ENCODE data around the gene SEBOX. TPM values are rescaled to one million over a fixed set of nuclear protein-coding genes. Genes with fewer than 3 reads are reported as not detected.

SEBOX gene
- total and polyA plus RNA-seq, 2 donors (not counting 1 experiment from before 2014, with no cell fraction given), result not detected

DNA sequence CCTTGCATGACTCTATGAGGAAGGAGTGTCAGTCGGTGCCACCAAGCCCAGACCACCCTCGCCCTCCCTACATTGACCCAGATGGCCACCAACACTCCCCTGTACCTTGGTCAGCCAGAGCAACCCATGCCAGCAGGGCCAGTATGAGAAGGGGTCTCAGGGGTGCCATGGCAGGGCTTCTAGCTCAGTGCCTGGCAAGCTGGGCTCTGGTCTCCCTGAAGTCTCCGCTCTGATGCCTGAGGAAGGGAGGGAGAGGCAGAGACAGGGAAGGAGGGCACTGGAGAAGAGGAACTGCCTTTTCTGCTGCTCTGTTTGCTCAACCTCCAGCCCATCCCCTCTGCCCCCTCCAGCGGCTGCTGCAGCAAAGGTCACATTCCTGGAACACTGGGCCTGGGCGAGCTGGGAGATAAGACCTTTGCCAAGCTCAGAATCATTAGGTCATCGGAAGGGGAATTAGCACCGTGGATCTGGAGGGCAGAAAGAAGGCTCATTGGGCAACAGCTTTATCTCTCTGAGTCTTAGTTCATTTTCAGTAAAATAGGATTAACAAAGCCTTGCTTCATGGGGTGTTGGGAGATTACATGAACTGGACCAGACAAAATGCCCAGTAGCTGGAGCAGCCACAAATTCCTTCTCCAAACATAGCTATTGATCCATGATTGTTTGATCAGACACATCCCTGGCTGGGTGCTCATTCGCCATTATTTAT lies 5.2 kb upstream of the SEBOX start, which contains the start of gene VTN:
TSS of gene VTN (minus strand) at position 273 of the 709 bp plus-strand sequence. CDS start at position 169, 104 bp downstream.
- no peak within 1 kb of the TSS for H2AFZ ChIP-seq (ENCODE audit: low read length)
- H3K9me3 ChIP-seq (ENCODE audit: control insufficient read depth, insufficient read depth, low read depth, low read length), result no peaks in the 10 kb centered on the region
- peak; percentile 25 to 26 for DNase-seq (ENCODE audit: low read depth in 2 of 2)
- H3K4me2 ChIP-seq (ENCODE audit: extremely low read depth, insufficient read depth, low read length), result peak within 1 kb of the TSS; percentile 54
- TF ChIP-seq, protein P1, sequence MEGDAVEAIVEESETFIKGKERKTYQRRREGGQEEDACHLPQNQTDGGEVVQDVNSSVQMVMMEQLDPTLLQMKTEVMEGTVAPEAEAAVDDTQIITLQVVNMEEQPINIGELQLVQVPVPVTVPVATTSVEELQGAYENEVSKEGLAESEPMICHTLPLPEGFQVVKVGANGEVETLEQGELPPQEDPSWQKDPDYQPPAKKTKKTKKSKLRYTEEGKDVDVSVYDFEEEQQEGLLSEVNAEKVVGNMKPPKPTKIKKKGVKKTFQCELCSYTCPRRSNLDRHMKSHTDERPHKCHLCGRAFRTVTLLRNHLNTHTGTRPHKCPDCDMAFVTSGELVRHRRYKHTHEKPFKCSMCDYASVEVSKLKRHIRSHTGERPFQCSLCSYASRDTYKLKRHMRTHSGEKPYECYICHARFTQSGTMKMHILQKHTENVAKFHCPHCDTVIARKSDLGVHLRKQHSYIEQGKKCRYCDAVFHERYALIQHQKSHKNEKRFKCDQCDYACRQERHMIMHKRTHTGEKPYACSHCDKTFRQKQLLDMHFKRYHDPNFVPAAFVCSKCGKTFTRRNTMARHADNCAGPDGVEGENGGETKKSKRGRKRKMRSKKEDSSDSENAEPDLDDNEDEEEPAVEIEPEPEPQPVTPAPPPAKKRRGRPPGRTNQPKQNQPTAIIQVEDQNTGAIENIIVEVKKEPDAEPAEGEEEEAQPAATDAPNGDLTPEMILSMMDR (conservative IDR thresholded peaks at IDR 0.05 in 1 of 2, IDR thresholded peaks at IDR 0.05 in 1 of 2; ENCODE audit: low read depth in 1 of 2, low read length in 2 of 2), result no peak
- TF ChIP-seq EZH2 (IDR thresholded peaks at IDR 0.05; ENCODE audit: low read length, missing control alignments), result no peak
- H3K27me3 ChIP-seq (ENCODE audit: control insufficient read depth, insufficient read depth, low read length), result no peaks in the 10 kb centered on the region
- H3K27ac ChIP-seq (ENCODE audit: insufficient read depth, low read length), result no peak within 1 kb of the TSS
- H3K4me1 ChIP-seq (ENCODE audit: control insufficient read depth, extremely low read depth, insufficient read depth, low read length), result peaks cover 9% of the 10 kb centered on the region
- H3K79me2 ChIP-seq (ENCODE audit: control insufficient read depth, insufficient read depth, low read length), result peaks cover 4% of the 10 kb centered on the region
- H4K20me1 ChIP-seq (ENCODE audit: control insufficient read depth, extremely low read depth, insufficient read depth, low read length), result no peaks in the 10 kb centered on the region
- H3K9ac ChIP-seq (ENCODE audit: insufficient read depth, low read length), result no peak within 1 kb of the TSS
- no peaks in the 10 kb centered on the region for H3K36me3 ChIP-seq (ENCODE audit: control insufficient read depth, insufficient read depth, low read length)
- peak within 1 kb of the TSS in 3 of 4 experiments; percentile 62 to 72 (median 66) for H3K4me3 ChIP-seq (replicated peaks in 1 of 4; ENCODE audit: control extremely low read depth in 1 of 4, insufficient read depth in 1 of 4, low read depth in 3 of 4, low read length in 4 of 4)

DNA sequence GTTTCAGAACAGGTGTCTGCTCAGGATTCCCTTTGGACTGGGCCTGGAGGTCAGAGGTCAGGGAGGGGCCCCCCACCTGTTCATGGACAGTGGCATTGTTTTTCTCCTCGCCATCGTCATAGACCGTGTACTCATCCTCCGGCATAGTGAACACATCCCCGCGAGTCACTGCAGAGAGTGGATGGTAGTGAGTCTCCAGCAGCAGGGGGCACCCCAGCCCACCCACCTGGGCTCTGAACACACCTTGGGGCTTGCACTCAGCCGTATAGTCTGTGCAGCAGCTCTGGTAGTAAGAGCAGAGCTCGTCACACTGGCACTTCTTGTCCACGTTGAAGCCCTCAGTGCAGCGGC lies 4.7 kb upstream of the SEBOX start:
- Histone ChIP-seq H3K36me3 (ENCODE audit: control insufficient read depth, insufficient read depth, low read length) (no peaks in the 10 kb centered on the region), H3K9ac (ENCODE audit: insufficient read depth, low read length) (no peak overlapping the region), H3K9me3 (ENCODE audit: control insufficient read depth, insufficient read depth, low read depth, low read length) (no peaks in the 10 kb centered on the region), H4K20me1 (ENCODE audit: control insufficient read depth, extremely low read depth, insufficient read depth, low read length) (no peaks in the 10 kb centered on the region), H3K4me2 (ENCODE audit: extremely low read depth, insufficient read depth, low read length) (no peak overlapping the region), H2AFZ (ENCODE audit: low read length) (no peak overlapping the region), H3K4me3 (replicated peaks in 1 of 4; ENCODE audit: control extremely low read depth in 1 of 4, insufficient read depth in 1 of 4, low read depth in 3 of 4, low read length in 4 of 4) (no peak overlapping the region), H3K27ac (ENCODE audit: insufficient read depth, low read length) (no peak overlapping the region), H3K27me3 (ENCODE audit: control insufficient read depth, insufficient read depth, low read length) (no peaks in the 10 kb centered on the region), H3K4me1 (ENCODE audit: control insufficient read depth, extremely low read depth, insufficient read depth, low read length) (peaks cover 9% of the 10 kb centered on the region), H3K79me2 (ENCODE audit: control insufficient read depth, insufficient read depth, low read length) (peaks cover 4% of the 10 kb centered on the region)
- no peak for DNase-seq (ENCODE audit: low read depth in 2 of 2)
- TF ChIP-seq, protein P1 (conservative IDR thresholded peaks at IDR 0.05 in 1 of 2, IDR thresholded peaks at IDR 0.05 in 1 of 2; ENCODE audit: low read depth in 1 of 2, low read length in 2 of 2), result no peak
- no peak for TF ChIP-seq EZH2 (IDR thresholded peaks at IDR 0.05; ENCODE audit: low read length, missing control alignments)

DNA sequence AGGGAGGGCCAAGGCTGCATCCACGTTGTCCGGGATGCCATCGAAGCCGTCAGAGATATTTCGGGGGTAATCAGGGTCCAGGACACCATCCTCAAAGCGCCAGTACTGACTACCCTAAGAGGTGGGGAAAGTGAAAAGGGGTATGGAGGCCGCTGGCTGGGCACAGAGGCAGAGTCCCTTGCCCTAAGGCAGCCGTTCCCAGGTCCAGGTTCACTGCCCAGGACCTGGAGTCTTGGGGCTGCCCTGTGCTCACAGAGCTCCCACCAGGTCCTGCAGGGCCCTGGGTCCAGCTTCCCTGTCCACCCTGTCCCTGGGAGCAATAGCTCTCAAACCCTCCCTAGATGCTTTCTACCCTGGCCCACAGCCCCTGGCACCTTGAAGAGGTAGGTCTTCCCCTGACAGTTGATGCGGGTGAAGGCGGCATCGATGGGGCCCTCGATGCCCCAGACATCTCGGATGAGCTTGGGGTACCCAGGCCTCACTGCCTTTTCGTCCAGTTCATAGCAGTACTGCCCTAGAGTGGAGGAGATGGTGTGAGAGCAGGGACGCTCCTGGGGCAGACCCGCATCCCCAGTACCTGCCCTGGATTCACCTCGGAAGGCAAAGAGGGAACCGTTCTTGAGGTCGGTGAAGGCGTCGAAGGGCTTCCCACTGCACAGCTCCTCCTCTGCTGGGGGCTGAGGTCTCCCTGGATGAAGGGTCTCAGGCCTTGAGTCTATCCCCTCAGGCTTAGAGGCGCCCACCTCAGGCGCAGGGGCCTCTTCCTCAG lies 4.1 kb upstream of the SEBOX start:
- Histone ChIP-seq H3K9ac (ENCODE audit: insufficient read depth, low read length) (no peak overlapping the region), H3K27me3 (ENCODE audit: control insufficient read depth, insufficient read depth, low read length) (no peaks in the 10 kb centered on the region), H3K4me1 (ENCODE audit: control insufficient read depth, extremely low read depth, insufficient read depth, low read length) (peaks cover 9% of the 10 kb centered on the region), H2AFZ (ENCODE audit: low read length) (no peak overlapping the region), H3K9me3 (ENCODE audit: control insufficient read depth, insufficient read depth, low read depth, low read length) (no peaks in the 10 kb centered on the region), H3K4me2 (ENCODE audit: extremely low read depth, insufficient read depth, low read length) (no peak overlapping the region), H3K79me2 (ENCODE audit: control insufficient read depth, insufficient read depth, low read length) (peaks cover 4% of the 10 kb centered on the region), H4K20me1 (ENCODE audit: control insufficient read depth, extremely low read depth, insufficient read depth, low read length) (no peaks in the 10 kb centered on the region), H3K36me3 (ENCODE audit: control insufficient read depth, insufficient read depth, low read length) (no peaks in the 10 kb centered on the region), H3K4me3 (replicated peaks in 1 of 4; ENCODE audit: control extremely low read depth in 1 of 4, insufficient read depth in 1 of 4, low read depth in 3 of 4, low read length in 4 of 4) (no peak overlapping the region), H3K27ac (ENCODE audit: insufficient read depth, low read length) (no peak overlapping the region)
- TF ChIP-seq, protein P1 (conservative IDR thresholded peaks at IDR 0.05 in 1 of 2, IDR thresholded peaks at IDR 0.05 in 1 of 2; ENCODE audit: low read depth in 1 of 2, low read length in 2 of 2), result no peak
- TF ChIP-seq EZH2 (IDR thresholded peaks at IDR 0.05; ENCODE audit: low read length, missing control alignments), result no peak
- DNase-seq (ENCODE audit: low read depth in 2 of 2), result no peak

Measured in fibroblast of lung (primary cell).